Neural progenitor cell (in vitro differentiated cells): ENCODE results near the gene TCERG1L. TPM values are rescaled to one million over a fixed set of nuclear protein-coding genes. Genes with fewer than 3 reads are reported as not detected.

Source experiments
- DNase-seq: peaks from one replicate; pipeline ENCODE4 v3.0.0-alpha.2; 2016; ENCODE audit warnings: low spot score
- H2AFZ ChIP-seq: fragments of 200-600 bp; sonication (generic); replicated peaks from 2 replicates; pipeline ENCODE4 v1.6.1; 2016; ENCODE audit warnings: antibody characterized with exemption
- H3F3A ChIP-seq: fragments of 200-600 bp; sonication (generic); 2 replicates; pipeline ENCODE4 v1.6.1; 2016; ENCODE audit warnings: antibody characterized with exemption, low read depth
- H3K27ac ChIP-seq: fragments of 200-600 bp; sonication (generic); 2 replicates; pipeline ENCODE4 v1.5.1; 2016; ENCODE audit warnings: mild to moderate bottlenecking
- H3K27me3 ChIP-seq: fragments of 200-600 bp; sonication (generic); 2 replicates; pipeline ENCODE4 v1.6.1; 2016; ENCODE audit warnings: mild to moderate bottlenecking, moderate library complexity
- H3K36me3 ChIP-seq: fragments of 200-600 bp; sonication (generic); 2 replicates; pipeline ENCODE4 v1.5.1; 2016
- H3K4me1 ChIP-seq: fragments of 200-600 bp; sonication (generic); 2 replicates; pipeline ENCODE4 v1.6.1; 2016; ENCODE audit warnings: mixed run types
- H3K4me2 ChIP-seq: fragments of 200-600 bp; sonication (generic); 2 replicates; pipeline ENCODE4 v1.6.1; 2016
- H3K4me3 ChIP-seq: fragments of 200-600 bp; sonication (generic); 2 replicates; pipeline ENCODE4 v1.5.1; 2016
- H3K79me2 ChIP-seq: fragments of 200-600 bp; sonication (generic); 2 replicates; pipeline ENCODE4 v1.6.1; 2016; ENCODE audit warnings: low read depth
- H3K9ac ChIP-seq: fragments of 200-600 bp; sonication (generic); 2 replicates; pipeline ENCODE4 v1.6.1; 2016
- H3K9me3 ChIP-seq: fragments of 200-600 bp; sonication (generic); 2 replicates; pipeline ENCODE4 v1.5.1; 2016; ENCODE audit warnings: low read depth
- H4K20me1 ChIP-seq: fragments of 200-600 bp; sonication (generic); 2 replicates; pipeline ENCODE4 v1.6.1; 2016; ENCODE audit warnings: low read depth
- H3K27ac Mint-ChIP-seq: 3 replicates; pipeline ENCODE4 v1.8.0; 2021; ENCODE audit warnings: mixed read lengths
- H3K27me3 Mint-ChIP-seq: 2 replicates; pipeline ENCODE4 v1.8.0; 2022; ENCODE audit warnings: low read depth, mild to moderate bottlenecking, inconsistent platforms, moderate library complexity, mixed read lengths; ENCODE audit not compliant: insufficient read depth
- H3K36me3 Mint-ChIP-seq: 3 replicates; pipeline ENCODE4 v1.8.0; 2021; ENCODE audit warnings: mixed read lengths
- H3K4me1 Mint-ChIP-seq: 3 replicates; pipeline ENCODE4 v1.8.0; 2021; ENCODE audit warnings: mixed read lengths
- H3K4me3 Mint-ChIP-seq: 3 replicates; pipeline ENCODE4 v1.8.0; 2021; ENCODE audit warnings: mild to moderate bottlenecking, moderate library complexity, mixed read lengths
- H3K9me3 Mint-ChIP-seq: 3 replicates; pipeline ENCODE4 v1.8.0; 2020; ENCODE audit warnings: mixed read lengths
- CTCF ChIP-seq: fragments of 200-600 bp; sonication (generic); IDR thresholded peaks from 2 replicates; pipeline ENCODE4 v1.5.1; 2017; ENCODE audit warnings: antibody characterized with exemption, mild to moderate bottlenecking
- EZH2 ChIP-seq: fragments of 200-600 bp; sonication (generic); IDR thresholded peaks from 2 replicates; pipeline ENCODE4 v1.6.1; 2017; ENCODE audit warnings: antibody characterized with exemption, mild to moderate bottlenecking, moderate library complexity
- EZH2phosphoT487 ChIP-seq: fragments of 200-600 bp; sonication (generic); IDR thresholded peaks from 2 replicates; pipeline ENCODE4 v1.6.1; 2017; ENCODE audit warnings: antibody characterized with exemption
- total RNA-seq: library from RNA; depleted of rRNA; stranded (reverse); fragments of >200 nt; gene quantifications from 2 replicates; pipeline ENCODE4 v1.2.3, GENCODE V29; 2015; ENCODE audit warnings: low replicate concordance

Gene TCERG1L
- total RNA-seq, 1 donor from 2014 or later = 1.8 TPM

GRCh38 chr10:131099028-131099726 lies 212.3 kb downstream of the TCERG1L start:
- no peaks in the 10 kb centered on the region for H3F3A ChIP-seq
- H3K9ac ChIP-seq = no peak overlapping the region
- H3K4me3 ChIP-seq = no peak overlapping the region
- H4K20me1 ChIP-seq = no peaks in the 10 kb centered on the region
- no peak for DNase-seq
- Mint-ChIP-seq H3K27me3 (no peaks in the 10 kb centered on the region), H3K9me3 (no peaks in the 10 kb centered on the region), H3K4me1 (peaks cover 8% of the 10 kb centered on the region), H3K4me3 (no peak overlapping the region), H3K27ac (no peak overlapping the region), H3K36me3 (no peaks in the 10 kb centered on the region)
- no peaks in the 10 kb centered on the region for H3K9me3 ChIP-seq
- H2AFZ ChIP-seq = no peak overlapping the region
- H3K4me1 ChIP-seq = peaks cover 4% of the 10 kb centered on the region
- TF ChIP-seq EZH2 = no peak
- TF ChIP-seq EZH2phosphoT487 = no peak
- no peak for TF ChIP-seq CTCF
- H3K27ac ChIP-seq = no peak overlapping the region
- no peaks in the 10 kb centered on the region for H3K27me3 ChIP-seq
- H3K79me2 ChIP-seq = no peaks in the 10 kb centered on the region
- H3K36me3 ChIP-seq = no peaks in the 10 kb centered on the region
- no peak overlapping the region for H3K4me2 ChIP-seq

- Histone ChIP-seq H2AFZ (no peak overlapping the region), H3K36me3 (no peaks in the 10 kb centered on the region), H3K79me2 (no peaks in the 10 kb centered on the region), H4K20me1 (no peaks in the 10 kb centered on the region), H3K27ac (no peak overlapping the region), H3K27me3 (no peaks in the 10 kb centered on the region), H3K9ac (no peak overlapping the region), H3K4me1 (peaks cover 4% of the 10 kb centered on the region), H3K4me3 (no peak overlapping the region), H3K9me3 (no peaks in the 10 kb centered on the region), H3F3A (no peaks in the 10 kb centered on the region), H3K4me2 (no peak overlapping the region)
- peaks cover 13% of the 10 kb centered on the region for H3K4me1 Mint-ChIP-seq
- TF ChIP-seq EZH2phosphoT487 (no peak), CTCF (no peak), EZH2 (no peak)
- DNase-seq = no peak
- H3K9me3 Mint-ChIP-seq = no peaks in the 10 kb centered on the region
- no peak overlapping the region for H3K27ac Mint-ChIP-seq
- no peaks in the 10 kb centered on the region for H3K27me3 Mint-ChIP-seq
- no peaks in the 10 kb centered on the region for H3K36me3 Mint-ChIP-seq
- no peak overlapping the region for H3K4me3 Mint-ChIP-seq
These were observed 213.0 kb downstream of the TCERG1L start for GRCh38 chr10:131098416-131098952.

DNA sequence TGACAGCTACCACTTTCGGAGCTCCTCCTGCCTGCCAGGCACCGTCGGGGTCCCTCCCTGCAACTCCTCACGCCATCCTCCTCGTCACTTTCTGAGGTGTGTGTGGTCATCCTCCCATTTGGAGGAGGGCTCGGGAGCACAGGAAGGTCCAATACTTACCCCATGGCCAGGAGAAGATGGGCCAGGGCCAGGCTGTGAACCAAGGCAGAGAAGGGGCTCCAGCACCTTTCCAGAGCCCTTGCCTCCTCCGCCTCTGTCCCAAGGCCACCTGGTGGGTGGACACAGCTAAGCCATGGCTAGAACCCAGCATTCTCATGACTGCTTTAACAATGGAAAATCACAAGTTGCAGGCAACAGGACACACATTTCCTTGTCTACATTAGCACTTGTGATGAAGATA lies 215.5 kb downstream of the TCERG1L start:
- H3K4me1 Mint-ChIP-seq = peaks cover 14% of the 10 kb centered on the region

More for the DNA sequence above, 215.5 kb downstream of the TCERG1L start:
- no peaks in the 10 kb centered on the region for H3K9me3 Mint-ChIP-seq
- no peak overlapping the region for H3K4me3 Mint-ChIP-seq
- H4K20me1 ChIP-seq = no peaks in the 10 kb centered on the region
- no peaks in the 10 kb centered on the region for H3K36me3 Mint-ChIP-seq
- H3F3A ChIP-seq = no peaks in the 10 kb centered on the region
- H3K4me2 ChIP-seq = no peak overlapping the region
- H3K79me2 ChIP-seq = no peaks in the 10 kb centered on the region
- H3K27me3 ChIP-seq = no peaks in the 10 kb centered on the region
- H3K36me3 ChIP-seq = no peaks in the 10 kb centered on the region
- no peak for TF ChIP-seq EZH2phosphoT487
- no peak for TF ChIP-seq EZH2
- no peak for TF ChIP-seq CTCF
- no peak overlapping the region for H3K4me3 ChIP-seq
- H3K27ac ChIP-seq = no peak overlapping the region
- DNase-seq = no peak
- H3K27me3 Mint-ChIP-seq = no peaks in the 10 kb centered on the region
- H2AFZ ChIP-seq = no peak overlapping the region
- peaks cover 4% of the 10 kb centered on the region for H3K4me1 ChIP-seq
- H3K9me3 ChIP-seq = no peaks in the 10 kb centered on the region
- H3K9ac ChIP-seq = no peak overlapping the region
- H3K27ac Mint-ChIP-seq = no peak overlapping the region
